Prostate gland (tissue), 2 donors: Measurements from ENCODE around the gene IPCEF1. TPM values are rescaled to one million over a fixed set of nuclear protein-coding genes. Genes with fewer than 3 reads are reported as not detected.

Experiments
- DNase-seq: peaks from one replicate; pipeline ENCODE4 v3.0.0-alpha.2; 2019; ENCODE audit warnings: low spot score
- H3K27ac ChIP-seq, 2 donors: fragments of 200-600 bp; sonication (generic); 2 replicates each; pipeline ENCODE4 v1.5.1; 2017 to 2019
- H3K27me3 ChIP-seq: fragments of 200-600 bp; sonication (generic); replicated peaks from 2 replicates; pipeline ENCODE4 v1.5.1; 2019; ENCODE audit not compliant: insufficient read depth
- H3K36me3 ChIP-seq, 2 donors: fragments of 200-600 bp; sonication (generic); 1 replicate in 1 of 2; 2 replicates in 1 of 2; pipeline versions ENCODE4 v1.5.1 to v1.8.1; 2017 to 2019
- H3K4me1 ChIP-seq: fragments of 200-600 bp; sonication (generic); replicated peaks from 2 replicates; pipeline ENCODE4 v1.5.1; 2019
- H3K4me3 ChIP-seq, 2 donors: fragments of 200-600 bp; sonication (generic); 2 replicates each; pipeline ENCODE4 v1.5.1; 2017 to 2019
- H3K9me3 ChIP-seq: fragments of 200-600 bp; sonication (generic); 2 replicates; pipeline ENCODE4 v1.5.1; 2017
- CTCF ChIP-seq, 4 experiments: fragments of 200-600 bp in 2 of 4; fragments of 450-650 bp in 2 of 4; sonication (generic) in 2 of 4; IDR thresholded peaks; 1 replicate in 3 of 4; 2 replicates in 1 of 4; pipeline ENCODE4 v1.5.1; 2016 to 2019; ENCODE audit warnings: antibody characterized with exemption in 4 of 4, mild to moderate bottlenecking in 2 of 4, moderate library complexity in 2 of 4
- POLR2A ChIP-seq: fragments of 450-650 bp; IDR thresholded peaks from one replicate; pipeline ENCODE4 v1.6.1; 2016; ENCODE audit warnings: antibody characterized with exemption, mild to moderate bottlenecking
- POLR2AphosphoS5 ChIP-seq: sonication (generic); formaldehyde crosslinking; IDR thresholded peaks from one replicate; pipeline ENCODE4 v1.6.1; 2017; ENCODE audit warnings: antibody characterized with exemption
- WGBS: methylation state at CpG from one replicate; pipeline ENCODE4 v1.1.5; 2018; 5-methylcytosine and 5-hydroxymethylcytosine counted together
- intact Hi-C: fragments of 100-400 bp; cut with DNase I; formaldehyde crosslinking; loops from one replicate; pipeline ENCODE4 v1.14.2; 2022
- total RNA-seq, 2 donors: library from RNA; depleted of rRNA; stranded (reverse); fragments of >200 nt; gene quantifications; one replicate each; pipeline ENCODE4 v1.1.0, GENCODE V29; 2016

The IPCEF1 gene
- total RNA-seq, 2 donors from 2014 or later, result 1.0 to 6.1 TPM

DNA sequence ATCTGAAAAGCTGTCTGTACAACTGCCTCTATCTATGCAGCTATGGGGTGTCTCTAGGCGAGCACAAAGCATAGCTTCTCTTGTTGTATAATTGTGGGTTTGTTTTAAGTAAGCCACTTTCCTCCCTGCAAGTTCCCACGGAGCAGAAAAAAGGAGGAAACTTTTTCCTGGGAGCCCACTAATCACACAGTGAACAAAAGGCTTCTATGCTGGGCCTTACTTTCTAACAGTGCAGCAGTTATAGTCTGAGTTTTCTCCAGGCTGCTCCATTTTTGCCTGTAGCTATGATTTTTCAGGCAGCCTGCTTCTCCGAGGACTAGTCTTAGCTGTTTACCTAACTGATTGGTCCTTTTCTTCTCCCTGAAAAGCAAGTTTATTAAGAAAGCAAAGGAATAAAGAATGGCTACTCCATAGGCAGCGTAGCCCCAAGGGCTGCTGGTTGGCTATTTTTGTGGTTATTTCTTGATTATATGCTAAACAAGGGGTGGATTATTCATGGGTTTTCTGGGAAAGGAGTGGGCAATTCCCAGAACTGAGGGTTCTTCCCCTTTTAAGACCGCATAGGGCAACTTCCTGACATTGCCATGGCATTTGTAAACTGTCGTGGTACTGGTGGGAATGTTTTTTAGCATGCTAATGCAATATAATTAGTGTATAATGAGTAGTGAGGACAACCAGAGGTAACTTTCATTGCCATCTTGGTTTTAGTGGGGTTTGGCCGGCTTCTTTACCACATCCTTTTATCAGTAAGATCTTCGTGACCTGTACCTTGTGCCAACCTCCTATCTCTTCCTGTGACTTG, 233.2 kb downstream of the IPCEF1 start:
- TF ChIP-seq POLR2A (no peak), POLR2AphosphoS5 (no peak), CTCF (IDR thresholded peaks at IDR 0.05) (no peak)
- Histone ChIP-seq H3K4me1 (no peaks in the 10 kb centered on the region), H3K9me3 (no peaks in the 10 kb centered on the region), H3K4me3 (no peak overlapping the region), H3K27me3 (no peaks in the 10 kb centered on the region), H3K27ac (no peak overlapping the region), H3K36me3 (no peaks in the 10 kb centered on the region)
- 66% methylated on average over 8 of the region's 8 CpGs for WGBS
- no peak for DNase-seq
- intact Hi-C loops, result no loop called here

- Histone ChIP-seq H3K36me3 (no peaks in the 10 kb centered on the region), H3K27ac (no peak overlapping the region), H3K4me1 (no peaks in the 10 kb centered on the region), H3K4me3 (no peak overlapping the region), H3K27me3 (no peaks in the 10 kb centered on the region), H3K9me3 (no peaks in the 10 kb centered on the region)
- DNase-seq, result no peak
- TF ChIP-seq POLR2AphosphoS5, result no peak
- TF ChIP-seq CTCF (IDR thresholded peaks at IDR 0.05), result no peak
- no peak for TF ChIP-seq POLR2A
- WGBS, result 75% methylated on average over 2 of the region's 2 CpGs
- intact Hi-C loops, result no loop called here
Measured at GRCh38 chr6:154122195-154122925, 234.2 kb downstream of the IPCEF1 start.

- no peaks in the 10 kb centered on the region for H3K36me3 ChIP-seq
- no peak overlapping the region for H3K4me3 ChIP-seq
- intact Hi-C loops, result no loop called here
- no peaks in the 10 kb centered on the region for H3K9me3 ChIP-seq
- no peaks in the 10 kb centered on the region for H3K27me3 ChIP-seq
- TF ChIP-seq CTCF (IDR thresholded peaks at IDR 0.05), result no peak
- H3K4me1 ChIP-seq, result no peaks in the 10 kb centered on the region
- WGBS, result 51% methylated on average over 4 of the region's 4 CpGs
- H3K27ac ChIP-seq, result no peak overlapping the region
- no peak for DNase-seq
Measured at GRCh38 chr6:154117485-154117884, 239.1 kb downstream of the IPCEF1 start.

- Histone ChIP-seq H3K4me3 (no peak overlapping the region), H3K36me3 (no peaks in the 10 kb centered on the region), H3K27ac (no peak overlapping the region), H3K9me3 (no peaks in the 10 kb centered on the region), H3K27me3 (no peaks in the 10 kb centered on the region), H3K4me1 (no peaks in the 10 kb centered on the region)
- no peak for DNase-seq
- 77% methylated on average over 3 of the region's 3 CpGs for WGBS
- TF ChIP-seq POLR2A, result no peak
- TF ChIP-seq POLR2AphosphoS5, result no peak
- no peak for TF ChIP-seq CTCF (IDR thresholded peaks at IDR 0.05)
- intact Hi-C loops, result no loop called here
Measured at GRCh38 chr6:154113392-154113791, 243.2 kb downstream of the IPCEF1 start.
